Osteocyte (in vitro differentiated cells): ENCODE data around the gene TAMM41. TPM values are rescaled to one million over a fixed set of nuclear protein-coding genes. Genes with fewer than 3 reads are reported as not detected.

ENCODE experiments used
- DNase-seq: peaks from one replicate; pipeline ENCODE4 v3.0.0; 2021; ENCODE audit warnings: mixed read lengths; ENCODE audit not compliant: unreplicated experiment; ENCODE audit errors: extremely low spot score
- H3K27ac Mint-ChIP-seq: one replicate; pipeline ENCODE4 v1.8.0; 2021; ENCODE audit warnings: mild to moderate bottlenecking, mixed read lengths; ENCODE audit not compliant: unreplicated experiment
- H3K27me3 Mint-ChIP-seq: one replicate; pipeline ENCODE4 v1.8.0; 2021; ENCODE audit warnings: mixed read lengths; ENCODE audit not compliant: unreplicated experiment
- H3K36me3 Mint-ChIP-seq: one replicate; pipeline ENCODE4 v1.8.0; 2021; ENCODE audit warnings: mixed read lengths; ENCODE audit not compliant: unreplicated experiment
- H3K4me1 Mint-ChIP-seq: one replicate; pipeline ENCODE4 v1.8.0; 2021; ENCODE audit warnings: mixed read lengths; ENCODE audit not compliant: unreplicated experiment
- H3K4me3 Mint-ChIP-seq: one replicate; pipeline ENCODE4 v1.8.0; 2021; ENCODE audit warnings: mild to moderate bottlenecking, moderate library complexity, mixed read lengths; ENCODE audit not compliant: unreplicated experiment
- H3K9me3 Mint-ChIP-seq: one replicate; pipeline ENCODE4 v1.8.0; 2021; ENCODE audit warnings: mixed read lengths; ENCODE audit not compliant: unreplicated experiment
- CTCF ChIP-seq: fragments of 200-600 bp; sonication (generic); IDR thresholded peaks from 2 replicates; pipeline ENCODE4 v1.5.0; 2021; ENCODE audit warnings: antibody characterized with exemption, mild to moderate bottlenecking, moderate library complexity
- total RNA-seq: library from RNA; stranded (reverse); gene quantifications from 2 replicates; pipeline ENCODE4 v1.2.1, GENCODE V29; 2021

The TAMM41 gene
- total RNA-seq, 1 donor from 2014 or later, result 14.5 TPM

- Mint-ChIP-seq H3K9me3 (no peaks in the 10 kb centered on the region), H3K27ac (no peak overlapping the region), H3K4me1 (no peaks in the 10 kb centered on the region), H3K27me3 (peaks cover 66% of the 10 kb centered on the region), H3K36me3 (no peaks in the 10 kb centered on the region), H3K4me3 (no peak overlapping the region)
- TF ChIP-seq CTCF, result no peak
- DNase-seq, result no peak
Measured at GRCh38 chr3:11853450-11853849, 6.8 kb upstream of the TAMM41 start.

GRCh38 chr3:11850003-11850402 lies 3.3 kb upstream of the TAMM41 start:
- H3K4me3 Mint-ChIP-seq, result no peak overlapping the region
- no peaks in the 10 kb centered on the region for H3K36me3 Mint-ChIP-seq
- DNase-seq, result no peak
- H3K27ac Mint-ChIP-seq, result no peak overlapping the region
- H3K27me3 Mint-ChIP-seq, result peaks cover 42% of the 10 kb centered on the region
- H3K4me1 Mint-ChIP-seq, result peaks cover 16% of the 10 kb centered on the region
- no peak for TF ChIP-seq CTCF
- H3K9me3 Mint-ChIP-seq, result no peaks in the 10 kb centered on the region

GRCh38 chr3:11847607-11848006 lies 922 bp upstream of the TAMM41 start:
- H3K27ac Mint-ChIP-seq, result no peak overlapping the region
- TF ChIP-seq CTCF, result no peak
- no peak overlapping the region for H3K4me3 Mint-ChIP-seq
- peaks cover 6% of the 10 kb centered on the region for H3K36me3 Mint-ChIP-seq
- no peak for DNase-seq
- peaks cover 26% of the 10 kb centered on the region for H3K27me3 Mint-ChIP-seq
- no peaks in the 10 kb centered on the region for H3K9me3 Mint-ChIP-seq
- peaks cover 20% of the 10 kb centered on the region for H3K4me1 Mint-ChIP-seq

- Mint-ChIP-seq H3K27me3 (peaks cover 9% of the 10 kb centered on the region), H3K27ac (peak overlapping the region; percentile 95), H3K9me3 (no peaks in the 10 kb centered on the region), H3K36me3 (peaks cover 7% of the 10 kb centered on the region), H3K4me1 (peaks cover 20% of the 10 kb centered on the region), H3K4me3 (peak overlapping the region; percentile 98)
- DNase-seq, result no peak
- no peak for TF ChIP-seq CTCF
Measured at GRCh38 chr3:11845651-11846050, 1.0 kb downstream of the TAMM41 start.

- H3K36me3 Mint-ChIP-seq, result peaks cover 8% of the 10 kb centered on the region
- no peak for TF ChIP-seq CTCF
- H3K27ac Mint-ChIP-seq, result peak overlapping the region; percentile 23
- peaks cover 20% of the 10 kb centered on the region for H3K4me1 Mint-ChIP-seq
- peaks cover 2% of the 10 kb centered on the region for H3K27me3 Mint-ChIP-seq
- peak overlapping the region; percentile 98 for H3K4me3 Mint-ChIP-seq
- no peaks in the 10 kb centered on the region for H3K9me3 Mint-ChIP-seq
- no peak for DNase-seq
Measured at GRCh38 chr3:11844891-11845290, 1.8 kb downstream of the TAMM41 start.
